DOHH2 (cell line): ENCODE data around the gene FOSL2.

Source experiments
- H3F3A ChIP-seq: fragments of 200-600 bp; sonication (generic), shearing (Covaris generic); 2 replicates; pipeline ENCODE4 v1.6.0; 2016; ENCODE audit warnings: antibody characterized with exemption, mild to moderate bottlenecking; ENCODE audit not compliant: control insufficient read depth, insufficient read depth
- H3K27ac ChIP-seq: fragments of 200-600 bp; sonication (generic); 2 replicates; pipeline ENCODE4 v1.5.1; 2014; ENCODE audit warnings: low read depth, mild to moderate bottlenecking, low read length, moderate library complexity
- H3K27me3 ChIP-seq: fragments of 200-600 bp; sonication (generic); 2 replicates; pipeline ENCODE4 v1.6.1; 2014; ENCODE audit warnings: mild to moderate bottlenecking, low read length, mixed read lengths; ENCODE audit not compliant: control insufficient read depth
- H3K36me3 ChIP-seq: fragments of 200-600 bp; sonication (generic); 2 replicates; pipeline ENCODE4 v1.6.1; 2014; ENCODE audit warnings: mild to moderate bottlenecking, low read length, moderate library complexity, mixed read lengths; ENCODE audit not compliant: control insufficient read depth
- H3K4me1 ChIP-seq: fragments of 200-600 bp; sonication (generic); 2 replicates; pipeline ENCODE4 v1.6.1; 2014; ENCODE audit warnings: mild to moderate bottlenecking, low read length, mixed read lengths; ENCODE audit not compliant: control insufficient read depth
- H3K4me2 ChIP-seq: fragments of 200-600 bp; sonication (generic); 2 replicates; pipeline ENCODE4 v1.6.0; 2014; ENCODE audit warnings: mild to moderate bottlenecking, low read length, moderate library complexity
- H3K4me3 ChIP-seq: fragments of 200-600 bp; sonication (generic); 2 replicates; pipeline ENCODE4 v1.5.1; 2014; ENCODE audit warnings: mild to moderate bottlenecking, low read length, mixed read lengths
- H3K79me2 ChIP-seq: fragments of 200-600 bp; sonication (generic); 2 replicates; pipeline ENCODE4 v1.6.1; 2014; ENCODE audit warnings: mild to moderate bottlenecking, low read length, mixed read lengths; ENCODE audit not compliant: control insufficient read depth
- H3K9me2 ChIP-seq: fragments of 200-600 bp; sonication (generic); replicated peaks from 2 replicates; pipeline ENCODE4 v1.6.1; 2014; ENCODE audit warnings: mild to moderate bottlenecking, low read length, mixed read lengths; ENCODE audit not compliant: control insufficient read depth
- H3K9me3 ChIP-seq: fragments of 200-600 bp; sonication (generic); 2 replicates; pipeline ENCODE4 v1.6.1; 2014; ENCODE audit warnings: antibody characterized with exemption, low read length, mixed read lengths; ENCODE audit not compliant: control insufficient read depth, insufficient read depth
- H4K20me1 ChIP-seq: fragments of 200-600 bp; sonication (generic); 2 replicates; pipeline ENCODE4 v1.6.0; 2014; ENCODE audit warnings: low read depth, mild to moderate bottlenecking, antibody characterized with exemption, low read length, moderate library complexity; ENCODE audit not compliant: control insufficient read depth, insufficient read depth
- CTCF ChIP-seq: fragments of 200-600 bp; sonication (generic); IDR thresholded peaks from one replicate; pipeline ENCODE4 v1.5.1; 2014; ENCODE audit warnings: antibody characterized with exemption, mild to moderate bottlenecking, low read depth, low read length; ENCODE audit not compliant: poor library complexity, severe bottlenecking
- EZH2phosphoT487 ChIP-seq: fragments of 200-600 bp; sonication (generic); IDR thresholded peaks from 2 replicates; pipeline ENCODE4 v1.6.1; 2017; ENCODE audit warnings: borderline replicate concordance, mild to moderate bottlenecking, antibody characterized with exemption, low read length, moderate library complexity, mixed read lengths

Gene FOSL2

GRCh38 chr2:28347596-28347995 lies 45.1 kb upstream of the FOSL2 start:
- Histone ChIP-seq H3K27ac (no peak overlapping the region), H3K27me3 (no peaks in the 10 kb centered on the region), H3K4me3 (no peak overlapping the region), H3K9me3 (no peaks in the 10 kb centered on the region), H3K79me2 (no peaks in the 10 kb centered on the region), H3K4me2 (no peak overlapping the region), H3K9me2 (no peaks in the 10 kb centered on the region), H3K36me3 (no peaks in the 10 kb centered on the region), H3F3A (no peaks in the 10 kb centered on the region), H4K20me1 (no peaks in the 10 kb centered on the region), H3K4me1 (no peaks in the 10 kb centered on the region)
- TF ChIP-seq EZH2phosphoT487 (no peak), CTCF (no peak)

- no peak for TF ChIP-seq EZH2phosphoT487
- no peak for TF ChIP-seq CTCF
- H4K20me1 ChIP-seq, result no peaks in the 10 kb centered on the region
- H3K36me3 ChIP-seq, result no peaks in the 10 kb centered on the region
- no peaks in the 10 kb centered on the region for H3K9me3 ChIP-seq
- H3F3A ChIP-seq, result no peaks in the 10 kb centered on the region
- no peaks in the 10 kb centered on the region for H3K79me2 ChIP-seq
- no peak overlapping the region for H3K4me2 ChIP-seq
- no peak overlapping the region for H3K27ac ChIP-seq
- no peaks in the 10 kb centered on the region for H3K27me3 ChIP-seq
- H3K4me3 ChIP-seq, result no peak overlapping the region
- H3K4me1 ChIP-seq, result no peaks in the 10 kb centered on the region
- H3K9me2 ChIP-seq, result no peaks in the 10 kb centered on the region
Measured at GRCh38 chr2:28348149-28348567, 44.5 kb upstream of the FOSL2 start.

GRCh38 chr2:28348921-28349320 lies 43.7 kb upstream of the FOSL2 start:
- Histone ChIP-seq H3K79me2 (no peaks in the 10 kb centered on the region), H3K27ac (no peak overlapping the region), H3K9me3 (no peaks in the 10 kb centered on the region), H4K20me1 (no peaks in the 10 kb centered on the region), H3K4me2 (no peak overlapping the region), H3K9me2 (no peaks in the 10 kb centered on the region), H3F3A (no peaks in the 10 kb centered on the region), H3K36me3 (no peaks in the 10 kb centered on the region), H3K27me3 (no peaks in the 10 kb centered on the region), H3K4me1 (no peaks in the 10 kb centered on the region), H3K4me3 (no peak overlapping the region)
- TF ChIP-seq EZH2phosphoT487 (no peak), CTCF (no peak)

GRCh38 chr2:28349546-28350165 lies 43.0 kb upstream of the FOSL2 start:
- no peaks in the 10 kb centered on the region for H3K4me1 ChIP-seq
- no peaks in the 10 kb centered on the region for H3K9me2 ChIP-seq
- no peaks in the 10 kb centered on the region for H3K9me3 ChIP-seq
- H3K4me3 ChIP-seq, result no peak overlapping the region
- H3F3A ChIP-seq, result no peaks in the 10 kb centered on the region
- H3K79me2 ChIP-seq, result no peaks in the 10 kb centered on the region
- no peak overlapping the region for H3K4me2 ChIP-seq
- no peaks in the 10 kb centered on the region for H3K27me3 ChIP-seq
- no peaks in the 10 kb centered on the region for H4K20me1 ChIP-seq
- no peak overlapping the region for H3K27ac ChIP-seq
- TF ChIP-seq EZH2phosphoT487 (no peak), CTCF (no peak)
- no peaks in the 10 kb centered on the region for H3K36me3 ChIP-seq
